GM23338 (cell line): Measurements from ENCODE around the gene SSR3. TPM values are rescaled to one million over a fixed set of nuclear protein-coding genes. Genes with fewer than 3 reads are reported as not detected.

Experiments
- ATAC-seq: fragments of 200-7000 bp; cut with Tn5 transposase; 3 replicates; pipeline ENCODE4 v1.9.1; 2020
- DNase-seq: peaks from one replicate; pipeline ENCODE4 v3.0.0-alpha.2; 2015; ENCODE audit warnings: low spot score
- H2AFZ ChIP-seq: fragments of 200-600 bp; sonication (generic); 2 replicates; pipeline ENCODE4 v1.8.0; 2016; ENCODE audit warnings: antibody characterized with exemption, mild to moderate bottlenecking, moderate library complexity
- H3F3A ChIP-seq: fragments of 200-600 bp; sonication (generic); replicated peaks from 2 replicates; pipeline ENCODE4 v1.8.0; 2017; ENCODE audit warnings: antibody characterized with exemption, mixed run types, low read depth
- H3K27ac ChIP-seq: fragments of 200-600 bp; sonication (generic); 2 replicates; pipeline ENCODE4 v1.6.1; 2016; ENCODE audit warnings: low read depth
- H3K27me3 ChIP-seq: fragments of 200-600 bp; sonication (generic); 2 replicates; pipeline ENCODE4 v1.8.0; 2016; ENCODE audit warnings: mild to moderate bottlenecking, mixed run types, moderate library complexity; ENCODE audit not compliant: insufficient read depth
- H3K36me3 ChIP-seq: fragments of 200-600 bp; sonication (generic); 2 replicates; pipeline ENCODE4 v1.8.0; 2016; ENCODE audit warnings: mild to moderate bottlenecking; ENCODE audit not compliant: insufficient read depth
- H3K4me1 ChIP-seq: fragments of 200-600 bp; sonication (generic); 2 replicates; pipeline ENCODE4 v1.8.0; 2016; ENCODE audit warnings: mild to moderate bottlenecking, moderate library complexity; ENCODE audit not compliant: insufficient read depth
- H3K4me2 ChIP-seq: fragments of 200-600 bp; sonication (generic); 2 replicates; pipeline ENCODE4 v1.7.1; 2017; ENCODE audit warnings: mixed run types
- H3K4me3 ChIP-seq: fragments of 200-600 bp; sonication (generic); 2 replicates; pipeline ENCODE4 v1.6.1; 2016; ENCODE audit warnings: mixed run types
- H3K79me2 ChIP-seq: fragments of 200-600 bp; sonication (generic); replicated peaks from 2 replicates; pipeline ENCODE4 v1.8.0; 2017; ENCODE audit warnings: mild to moderate bottlenecking; ENCODE audit not compliant: insufficient read depth
- H3K9me2 ChIP-seq: fragments of 200-600 bp; sonication (generic); 2 replicates; pipeline ENCODE4 v1.8.0; 2017; ENCODE audit not compliant: insufficient read depth
- H4K20me1 ChIP-seq: fragments of 200-600 bp; sonication (generic); replicated peaks from 2 replicates; pipeline ENCODE4 v1.8.0; 2017; ENCODE audit warnings: mild to moderate bottlenecking; ENCODE audit not compliant: insufficient read depth
- H3K27ac Mint-ChIP-seq: 2 replicates; pipeline ENCODE4 v1.8.0; 2020; ENCODE audit warnings: inconsistent platforms, mild to moderate bottlenecking, moderate library complexity, mixed read lengths
- H3K27me3 Mint-ChIP-seq: 3 replicates; pipeline ENCODE4 v1.8.0; 2022; ENCODE audit warnings: low read depth, mild to moderate bottlenecking, moderate library complexity, mixed read lengths, inconsistent platforms; ENCODE audit not compliant: insufficient read depth, poor library complexity
- H3K36me3 Mint-ChIP-seq: 3 replicates; pipeline ENCODE4 v1.8.0; 2021; ENCODE audit warnings: low read depth, mild to moderate bottlenecking, inconsistent platforms, moderate library complexity, mixed read lengths
- H3K4me1 Mint-ChIP-seq: 3 replicates; pipeline ENCODE4 v1.8.0; 2020; ENCODE audit warnings: mild to moderate bottlenecking, inconsistent platforms, mixed read lengths
- H3K4me3 Mint-ChIP-seq: 3 replicates; pipeline ENCODE4 v1.8.0; 2021; ENCODE audit warnings: moderate library complexity, mild to moderate bottlenecking, inconsistent platforms, mixed read lengths
- H3K9me3 Mint-ChIP-seq: 3 replicates; pipeline ENCODE4 v1.8.0; 2020; ENCODE audit warnings: moderate library complexity, mild to moderate bottlenecking, inconsistent platforms, mixed read lengths
- CREB1 ChIP-seq: fragments of 250-450 bp; sonication (Bioruptor Pico); IDR thresholded peaks from 2 replicates; pipeline ENCODE4 v1.5.0; 2020; ENCODE audit warnings: low read depth, mild to moderate bottlenecking, moderate library complexity
- EZH2 ChIP-seq: fragments of 200-600 bp; sonication (generic); IDR thresholded peaks from one replicate; pipeline ENCODE4 v1.8.0; 2017; ENCODE audit warnings: antibody characterized with exemption, mild to moderate bottlenecking, low read depth; ENCODE audit not compliant: unreplicated experiment
- EZH2phosphoT487 ChIP-seq: fragments of 200-600 bp; sonication (generic); IDR thresholded peaks from one replicate; pipeline ENCODE4 v1.8.1; 2018; ENCODE audit warnings: antibody characterized with exemption; ENCODE audit not compliant: unreplicated experiment
- JUNB ChIP-seq: IDR thresholded peaks from one replicate; pipeline ENCODE4 v1.6.1; 2016; ENCODE audit warnings: antibody characterized with exemption; ENCODE audit not compliant: unreplicated experiment
- NANOG ChIP-seq: IDR thresholded peaks from 2 replicates; pipeline ENCODE4 v1.6.1; 2016; ENCODE audit warnings: antibody characterized with exemption, borderline replicate concordance
- POLR2AphosphoS5 ChIP-seq: IDR thresholded peaks from 2 replicates; pipeline ENCODE4 v1.6.1; 2016; ENCODE audit warnings: antibody characterized with exemption, low read depth
- REST ChIP-seq: IDR thresholded peaks from one replicate; pipeline ENCODE4 v1.6.1; 2018; ENCODE audit warnings: antibody characterized with exemption; ENCODE audit not compliant: unreplicated experiment
- STAT1 ChIP-seq: IDR thresholded peaks from one replicate; pipeline ENCODE4 v1.6.1; 2016; ENCODE audit warnings: antibody characterized with exemption; ENCODE audit not compliant: unreplicated experiment
- ZNF114 ChIP-seq: fragments of 250-450 bp; sonication (Bioruptor Pico); IDR thresholded peaks from 2 replicates; pipeline ENCODE4 v1.5.0; 2020; ENCODE audit warnings: mild to moderate bottlenecking, moderate library complexity
- ZNF331 ChIP-seq: fragments of 250-450 bp; sonication (Bioruptor Pico); IDR thresholded peaks from 2 replicates; pipeline ENCODE4 v1.5.0; 2020; ENCODE audit warnings: low read depth, mild to moderate bottlenecking, moderate library complexity
- long read RNA-seq: library from polyadenylated mRNA; unstranded; transcript quantifications from one replicate; pipeline ENCODE4 v2.0.0, GENCODE V29; 2020; ENCODE audit not compliant: unreplicated experiment
- polyA plus RNA-seq: library from polyadenylated mRNA; unstranded; fragments of >200 nt; fragmentation: Nextera tagmentation; extraction: Ambion mirVana; gene quantifications from 2 replicates; pipeline ENCODE4 v1.2.1, GENCODE V29; 2016
- total RNA-seq: library from RNA; depleted of rRNA; stranded (reverse); fragments of >200 nt; shearing (Covaris generic); gene quantifications from 2 replicates; pipeline ENCODE4 v1.2.3, GENCODE V29; 2014; rRNA removed
- TF ChIP-seq, protein P1 (sequence below): IDR thresholded peaks from 2 replicates; pipeline ENCODE4 v1.6.1; 2016; ENCODE audit warnings: antibody characterized with exemption

Gene SSR3
- total RNA-seq, result 143 and 156 TPM in 2 replicates
- 161 and 173 TPM in 2 replicates for polyA plus RNA-seq
- long read RNA-seq, transcript SSR3-201 (5 exons, 3,716 nt), result major isoform, 122 of 148 reads
- long read RNA-seq, partial matches to known transcripts, result 0 of 148 reads
- long read RNA-seq, other reads (novel, unspliced or antisense), result 21 of 148 reads

GRCh38 chr3:156554842-156555687, at the start of gene SSR3:
SSR3 (minus strand) TSS chr3:156555117; CDS start chr3:156555089, 28 bp downstream.
- ATAC-seq, result peak; percentile 99
- peak within 1 kb of the TSS; percentile 84; the same call in 1 of the 2 replicates for H3K27ac ChIP-seq
- TF ChIP-seq POLR2AphosphoS5, result peak; percentile 95
- TF ChIP-seq, protein P1, sequence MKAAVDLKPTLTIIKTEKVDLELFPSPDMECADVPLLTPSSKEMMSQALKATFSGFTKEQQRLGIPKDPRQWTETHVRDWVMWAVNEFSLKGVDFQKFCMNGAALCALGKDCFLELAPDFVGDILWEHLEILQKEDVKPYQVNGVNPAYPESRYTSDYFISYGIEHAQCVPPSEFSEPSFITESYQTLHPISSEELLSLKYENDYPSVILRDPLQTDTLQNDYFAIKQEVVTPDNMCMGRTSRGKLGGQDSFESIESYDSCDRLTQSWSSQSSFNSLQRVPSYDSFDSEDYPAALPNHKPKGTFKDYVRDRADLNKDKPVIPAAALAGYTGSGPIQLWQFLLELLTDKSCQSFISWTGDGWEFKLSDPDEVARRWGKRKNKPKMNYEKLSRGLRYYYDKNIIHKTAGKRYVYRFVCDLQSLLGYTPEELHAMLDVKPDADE, result peak; percentile 90
- TF ChIP-seq ZNF114, result peak; percentile 72; the same call in 1 of the 2 replicates
- no peak for TF ChIP-seq STAT1
- peak; percentile 77 for TF ChIP-seq CREB1 (CRISPR knock-in tag)
- peak within 1 kb of the TSS; percentile 98 for H3K4me2 ChIP-seq
- peaks cover 13% of the 10 kb centered on the region; the same call in 1 of the 2 replicates for H3K36me3 ChIP-seq
- Mint-ChIP-seq H3K4me1 (peaks cover 8% of the 10 kb centered on the region; the same call in 2 of the 3 replicates), H3K36me3 (peaks cover 31% of the 10 kb centered on the region), H3K4me3 (peak within 1 kb of the TSS; percentile 91), H3K27ac (peak within 1 kb of the TSS; percentile 98), H3K9me3 (no peaks in the 10 kb centered on the region), H3K27me3 (peaks cover 8% of the 10 kb centered on the region)
- H3K4me3 ChIP-seq, result peak within 1 kb of the TSS; percentile 94
- H3K9me2 ChIP-seq, result no peaks in the 10 kb centered on the region
- peaks cover 6% of the 10 kb centered on the region for H3K4me1 ChIP-seq
- no peaks in the 10 kb centered on the region for H3K27me3 ChIP-seq
- H4K20me1 ChIP-seq, result peaks cover 15% of the 10 kb centered on the region; the same call in 1 of the 2 replicates
- H3K79me2 ChIP-seq, result peaks cover 48% of the 10 kb centered on the region
- DNase-seq, result peak; percentile 100
- H3F3A ChIP-seq, result no peaks in the 10 kb centered on the region
- H2AFZ ChIP-seq, result peak within 1 kb of the TSS; percentile 60; the same call in 1 of the 2 replicates

DNA sequence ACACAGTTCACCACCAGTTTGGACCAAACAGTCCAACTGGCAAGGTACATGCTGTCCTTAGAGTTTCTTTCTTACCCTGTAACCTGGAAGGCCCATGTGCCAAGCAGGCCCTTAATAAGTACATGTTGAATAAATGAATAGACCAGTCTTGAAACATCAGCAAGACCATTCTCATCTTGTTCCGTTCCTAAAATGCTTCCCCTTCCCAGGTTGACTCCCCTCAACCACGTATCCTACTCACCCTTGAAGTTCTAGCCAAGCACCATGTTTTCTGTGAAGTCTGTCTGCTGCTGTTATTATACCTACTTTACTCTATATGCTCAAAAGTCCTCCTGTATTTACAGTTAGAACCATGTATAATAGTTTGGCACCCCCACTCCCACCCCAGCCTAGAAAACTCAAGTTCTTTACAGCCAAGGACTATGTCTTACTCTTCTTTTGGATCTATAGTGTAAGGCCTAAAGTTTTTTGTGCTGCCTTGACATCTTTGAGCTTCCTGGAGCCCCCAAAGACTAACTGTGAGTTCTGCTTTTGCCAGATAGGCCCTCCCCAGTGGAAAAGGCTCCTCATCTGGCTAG, 49.2 kb upstream of the SSR3 start:
- no peak overlapping the region; the same call in 1 of the 2 replicates for H3K27ac Mint-ChIP-seq
- no peaks in the 10 kb centered on the region for H3F3A ChIP-seq
- H3K36me3 ChIP-seq, result no peaks in the 10 kb centered on the region
- no peaks in the 10 kb centered on the region for H3K9me2 ChIP-seq
- no peak overlapping the region for H3K4me3 ChIP-seq
- peaks cover 8% of the 10 kb centered on the region for H3K27me3 Mint-ChIP-seq
- no peak overlapping the region for H3K4me2 ChIP-seq
- H3K4me3 Mint-ChIP-seq, result no peak overlapping the region
- no peaks in the 10 kb centered on the region for H3K79me2 ChIP-seq
- ATAC-seq (no peak), DNase-seq (no peak)
- no peaks in the 10 kb centered on the region for H3K9me3 Mint-ChIP-seq
- H3K36me3 Mint-ChIP-seq, result no peaks in the 10 kb centered on the region
- H3K4me1 Mint-ChIP-seq, result peaks cover 21% of the 10 kb centered on the region
- H3K27me3 ChIP-seq, result peaks cover 14% of the 10 kb centered on the region
- H3K27ac ChIP-seq, result no peak overlapping the region
- H2AFZ ChIP-seq, result no peak overlapping the region
- H3K4me1 ChIP-seq, result peaks cover 13% of the 10 kb centered on the region
- no peaks in the 10 kb centered on the region for H4K20me1 ChIP-seq
- TF ChIP-seq STAT1, result no peak
- TF ChIP-seq POLR2AphosphoS5, result no peak
- TF ChIP-seq NANOG, result no peak
- no peak for TF ChIP-seq ZNF114
- no peak for TF ChIP-seq ZNF331 (CRISPR knock-in tag)
- TF ChIP-seq EZH2, result no peak
- TF ChIP-seq JUNB, result no peak
- TF ChIP-seq EZH2phosphoT487, result no peak
- no peak for TF ChIP-seq REST
- TF ChIP-seq, protein P1, result no peak
- TF ChIP-seq CREB1 (CRISPR knock-in tag), result no peak
